Parathyroid adenoma (tissue), 2 donors: ENCODE measurements around the gene PSME2.

Experiments used
- H2AFZ ChIP-seq: fragments of 300-600 bp; sonication (generic); one replicate; pipeline ENCODE4 v1.7.0; 2017; ENCODE audit warnings: antibody characterized with exemption, mild to moderate bottlenecking
- H3K27ac ChIP-seq: fragments of 300-600 bp; sonication (generic); one replicate; pipeline ENCODE4 v1.7.0; 2017
- H3K27me3 ChIP-seq: fragments of 300-600 bp; sonication (generic); one replicate; pipeline ENCODE4 v1.7.0; 2017; ENCODE audit warnings: low read length; ENCODE audit not compliant: control insufficient read depth, insufficient read depth
- H3K36me3 ChIP-seq: fragments of 300-600 bp; sonication (generic); one replicate; pipeline ENCODE4 v1.7.0; 2017; ENCODE audit warnings: low read length; ENCODE audit not compliant: control insufficient read depth, insufficient read depth
- H3K4me1 ChIP-seq: fragments of 300-600 bp; sonication (generic); one replicate; pipeline ENCODE4 v1.7.0; 2017; ENCODE audit warnings: control low read depth
- H3K4me2 ChIP-seq: fragments of 300-600 bp; sonication (generic); one replicate; pipeline ENCODE4 v1.7.0; 2017; ENCODE audit warnings: low read length
- H3K4me3 ChIP-seq: fragments of 300-600 bp; sonication (generic); one replicate; pipeline ENCODE4 v1.7.0; 2017; ENCODE audit warnings: low read depth, low read length
- H3K79me2 ChIP-seq: fragments of 300-600 bp; sonication (generic); one replicate; pipeline ENCODE4 v1.7.0; 2017; ENCODE audit warnings: control low read depth
- H3K9ac ChIP-seq: fragments of 300-600 bp; sonication (generic); one replicate; pipeline ENCODE4 v1.7.0; 2017; ENCODE audit warnings: mild to moderate bottlenecking
- H3K9me3 ChIP-seq: fragments of 300-600 bp; sonication (generic); one replicate; pipeline ENCODE4 v1.7.0; 2017; ENCODE audit warnings: low read length; ENCODE audit not compliant: control insufficient read depth
- CTCF ChIP-seq: fragments of 300-600 bp; sonication (generic); IDR thresholded peaks from one replicate; pipeline ENCODE4 v1.7.0; 2017; ENCODE audit warnings: antibody characterized with exemption, mild to moderate bottlenecking
- donor health status: primary hyperparathyroidism.

PSME2 gene

GRCh38 chr14:24187539-24187915, 41.1 kb upstream of the PSME2 start:
- Histone ChIP-seq H3K9me3 (no peaks in the 10 kb centered on the region), H3K27ac (no peak overlapping the region), H3K4me3 (peak overlapping the region; percentile 81), H3K27me3 (no peaks in the 10 kb centered on the region), H3K36me3 (no peaks in the 10 kb centered on the region), H3K4me2 (peak overlapping the region; percentile 86), H3K9ac (no peak overlapping the region), H3K4me1 (peaks cover 11% of the 10 kb centered on the region), H2AFZ (no peak overlapping the region), H3K79me2 (no peaks in the 10 kb centered on the region)
- TF ChIP-seq CTCF, result no peak

GRCh38 chr14:24186831-24187538, 40.6 kb upstream of the PSME2 start:
- no peaks in the 10 kb centered on the region for H3K36me3 ChIP-seq
- no peak overlapping the region for H3K4me3 ChIP-seq
- no peaks in the 10 kb centered on the region for H3K27me3 ChIP-seq
- H2AFZ ChIP-seq, result no peak overlapping the region
- no peak overlapping the region for H3K27ac ChIP-seq
- H3K9me3 ChIP-seq, result no peaks in the 10 kb centered on the region
- peaks cover 11% of the 10 kb centered on the region for H3K4me1 ChIP-seq
- H3K79me2 ChIP-seq, result no peaks in the 10 kb centered on the region
- H3K9ac ChIP-seq, result no peak overlapping the region
- TF ChIP-seq CTCF, result no peak
- H3K4me2 ChIP-seq, result no peak overlapping the region

- Histone ChIP-seq H3K9me3 (no peaks in the 10 kb centered on the region), H3K4me1 (peaks cover 11% of the 10 kb centered on the region), H3K79me2 (no peaks in the 10 kb centered on the region), H3K36me3 (no peaks in the 10 kb centered on the region), H3K4me3 (no peak overlapping the region), H3K27ac (no peak overlapping the region), H3K9ac (no peak overlapping the region), H3K27me3 (no peaks in the 10 kb centered on the region), H2AFZ (no peak overlapping the region), H3K4me2 (no peak overlapping the region)
- no peak for TF ChIP-seq CTCF
Observed at GRCh38 chr14:24185741-24186140, 39.3 kb upstream of the PSME2 start.

GRCh38 chr14:24185026-24185425, 38.6 kb upstream of the PSME2 start:
- Histone ChIP-seq H3K4me3 (no peak overlapping the region), H3K9me3 (no peaks in the 10 kb centered on the region), H3K9ac (no peak overlapping the region), H3K27ac (no peak overlapping the region), H3K4me1 (peaks cover 11% of the 10 kb centered on the region), H3K79me2 (no peaks in the 10 kb centered on the region), H3K27me3 (no peaks in the 10 kb centered on the region), H3K4me2 (no peak overlapping the region), H2AFZ (no peak overlapping the region), H3K36me3 (no peaks in the 10 kb centered on the region)
- no peak for TF ChIP-seq CTCF
